Loucy (cell line): ENCODE measurements around the gene LTBP1.

Source experiments
- EZH2phosphoT487 ChIP-seq: fragments of 200-600 bp; IDR thresholded peaks from 2 replicates; pipeline ENCODE4 v1.6.1; 2018; ENCODE audit warnings: antibody characterized with exemption, mild to moderate bottlenecking, moderate library complexity, borderline replicate concordance
- TF ChIP-seq, protein P1 (sequence below): fragments of 200-600 bp; sonication (generic); conservative IDR thresholded peaks from 2 replicates; pipeline ENCODE4 v1.5.1; 2014; ENCODE audit warnings: mild to moderate bottlenecking, antibody characterized with exemption, low read length

DNA sequence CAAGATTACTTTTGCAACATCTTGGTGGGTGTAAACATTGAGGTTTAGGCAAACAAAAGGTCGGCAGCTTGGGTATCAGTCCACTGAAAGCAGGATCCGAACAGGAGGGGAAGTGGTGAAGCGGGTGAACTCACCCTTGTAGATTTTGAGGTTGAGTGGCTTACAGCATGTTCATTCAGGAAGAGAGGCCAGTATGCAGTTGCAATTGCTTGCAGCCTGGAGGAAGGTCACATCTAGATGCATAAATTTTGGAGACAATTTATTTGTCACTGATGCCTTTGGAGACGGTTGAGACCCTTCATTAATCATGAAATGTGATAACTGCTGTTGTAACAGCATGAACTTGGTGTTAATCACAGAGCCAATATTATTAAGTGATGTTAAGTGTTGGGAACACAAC, 131.1 kb downstream of the LTBP1 start:
- TF ChIP-seq, protein P1, sequence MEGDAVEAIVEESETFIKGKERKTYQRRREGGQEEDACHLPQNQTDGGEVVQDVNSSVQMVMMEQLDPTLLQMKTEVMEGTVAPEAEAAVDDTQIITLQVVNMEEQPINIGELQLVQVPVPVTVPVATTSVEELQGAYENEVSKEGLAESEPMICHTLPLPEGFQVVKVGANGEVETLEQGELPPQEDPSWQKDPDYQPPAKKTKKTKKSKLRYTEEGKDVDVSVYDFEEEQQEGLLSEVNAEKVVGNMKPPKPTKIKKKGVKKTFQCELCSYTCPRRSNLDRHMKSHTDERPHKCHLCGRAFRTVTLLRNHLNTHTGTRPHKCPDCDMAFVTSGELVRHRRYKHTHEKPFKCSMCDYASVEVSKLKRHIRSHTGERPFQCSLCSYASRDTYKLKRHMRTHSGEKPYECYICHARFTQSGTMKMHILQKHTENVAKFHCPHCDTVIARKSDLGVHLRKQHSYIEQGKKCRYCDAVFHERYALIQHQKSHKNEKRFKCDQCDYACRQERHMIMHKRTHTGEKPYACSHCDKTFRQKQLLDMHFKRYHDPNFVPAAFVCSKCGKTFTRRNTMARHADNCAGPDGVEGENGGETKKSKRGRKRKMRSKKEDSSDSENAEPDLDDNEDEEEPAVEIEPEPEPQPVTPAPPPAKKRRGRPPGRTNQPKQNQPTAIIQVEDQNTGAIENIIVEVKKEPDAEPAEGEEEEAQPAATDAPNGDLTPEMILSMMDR: no peak
- TF ChIP-seq EZH2phosphoT487: no peak
